Cardiac fibroblast (primary cell): Measurements from ENCODE around the gene DENND2A.

Source experiments
- DNase-seq, 2 donors: peaks; one replicate each; pipeline versions ENCODE4 v3.0.0 to v3.0.0-alpha.2; 2010; ENCODE audit warnings: low read depth in 2 of 2
- H3K4me3 ChIP-seq, 2 donors: replicated peaks in 1 of 2; 1 replicate in 1 of 2; 2 replicates in 1 of 2; pipeline ENCODE4 v1.5.1; 2011; ENCODE audit warnings: low read depth in 2 of 2, low read length in 2 of 2, mild to moderate bottlenecking in 2 of 2, moderate library complexity in 1 of 2
- TF ChIP-seq, protein P1 (sequence below): IDR thresholded peaks from one replicate; pipeline ENCODE4 v1.5.1; 2011; ENCODE audit warnings: low read depth, mild to moderate bottlenecking, low read length, inconsistent platforms

The DENND2A gene

DNA sequence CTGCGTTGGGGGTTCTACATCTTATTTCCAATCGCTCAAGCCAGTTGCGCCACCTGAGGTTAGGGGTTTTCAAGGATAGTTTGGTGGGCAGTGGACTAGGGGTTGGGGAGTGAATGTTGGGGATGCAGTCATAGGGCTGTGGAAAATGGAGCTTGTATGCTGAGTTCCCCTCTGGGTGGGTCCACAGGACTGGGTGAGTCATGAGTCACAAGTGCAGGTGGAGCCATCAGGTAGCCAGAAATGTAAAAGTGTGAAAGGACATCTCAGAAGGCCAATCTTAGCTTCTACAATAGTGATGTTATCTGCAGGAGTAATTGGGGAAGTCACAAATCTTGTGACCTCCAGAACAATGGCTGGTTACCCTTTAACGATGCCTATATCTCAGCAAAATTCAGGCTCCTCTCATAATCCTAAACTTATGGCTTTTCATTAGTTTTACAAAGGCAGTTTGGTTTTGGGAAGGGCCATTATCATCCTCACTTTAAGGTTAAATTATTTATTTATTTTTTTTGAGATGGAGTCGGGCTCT is 143.3 kb downstream of the DENND2A start:
- TF ChIP-seq, protein P1, sequence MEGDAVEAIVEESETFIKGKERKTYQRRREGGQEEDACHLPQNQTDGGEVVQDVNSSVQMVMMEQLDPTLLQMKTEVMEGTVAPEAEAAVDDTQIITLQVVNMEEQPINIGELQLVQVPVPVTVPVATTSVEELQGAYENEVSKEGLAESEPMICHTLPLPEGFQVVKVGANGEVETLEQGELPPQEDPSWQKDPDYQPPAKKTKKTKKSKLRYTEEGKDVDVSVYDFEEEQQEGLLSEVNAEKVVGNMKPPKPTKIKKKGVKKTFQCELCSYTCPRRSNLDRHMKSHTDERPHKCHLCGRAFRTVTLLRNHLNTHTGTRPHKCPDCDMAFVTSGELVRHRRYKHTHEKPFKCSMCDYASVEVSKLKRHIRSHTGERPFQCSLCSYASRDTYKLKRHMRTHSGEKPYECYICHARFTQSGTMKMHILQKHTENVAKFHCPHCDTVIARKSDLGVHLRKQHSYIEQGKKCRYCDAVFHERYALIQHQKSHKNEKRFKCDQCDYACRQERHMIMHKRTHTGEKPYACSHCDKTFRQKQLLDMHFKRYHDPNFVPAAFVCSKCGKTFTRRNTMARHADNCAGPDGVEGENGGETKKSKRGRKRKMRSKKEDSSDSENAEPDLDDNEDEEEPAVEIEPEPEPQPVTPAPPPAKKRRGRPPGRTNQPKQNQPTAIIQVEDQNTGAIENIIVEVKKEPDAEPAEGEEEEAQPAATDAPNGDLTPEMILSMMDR = no peak
- no peak overlapping the region for H3K4me3 ChIP-seq
- no peak for DNase-seq

DNA sequence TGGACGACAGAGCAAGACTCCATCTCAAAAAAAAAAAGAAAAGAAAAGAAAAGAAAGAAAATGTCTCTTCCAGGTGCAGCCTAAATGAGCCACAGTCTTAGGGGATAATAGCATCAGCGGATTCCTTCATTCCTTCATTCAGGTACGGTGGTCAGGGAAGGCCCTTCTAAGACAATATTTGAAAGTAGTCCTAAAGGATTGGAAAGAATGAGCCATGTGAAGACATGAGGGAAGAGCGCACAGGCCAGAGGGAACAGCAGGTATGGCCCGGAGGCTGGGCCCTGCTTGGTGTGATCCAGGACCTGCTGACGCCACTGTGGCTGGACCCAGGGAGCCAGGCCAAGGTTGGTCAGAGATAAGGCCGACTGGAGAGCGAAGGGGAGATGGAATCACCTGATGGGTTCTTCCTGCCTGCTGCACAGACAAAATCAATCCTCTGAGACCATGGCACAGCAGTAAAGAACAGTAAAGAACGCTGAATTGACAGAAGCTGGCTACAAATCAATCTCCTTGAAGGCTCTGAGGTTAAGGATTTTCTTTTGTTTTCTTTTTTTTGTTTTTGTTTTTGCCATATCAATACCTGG is 145.0 kb downstream of the DENND2A start:
- DNase-seq = no peak
- H3K4me3 ChIP-seq = no peak overlapping the region
- TF ChIP-seq, protein P1 = no peak

DNA sequence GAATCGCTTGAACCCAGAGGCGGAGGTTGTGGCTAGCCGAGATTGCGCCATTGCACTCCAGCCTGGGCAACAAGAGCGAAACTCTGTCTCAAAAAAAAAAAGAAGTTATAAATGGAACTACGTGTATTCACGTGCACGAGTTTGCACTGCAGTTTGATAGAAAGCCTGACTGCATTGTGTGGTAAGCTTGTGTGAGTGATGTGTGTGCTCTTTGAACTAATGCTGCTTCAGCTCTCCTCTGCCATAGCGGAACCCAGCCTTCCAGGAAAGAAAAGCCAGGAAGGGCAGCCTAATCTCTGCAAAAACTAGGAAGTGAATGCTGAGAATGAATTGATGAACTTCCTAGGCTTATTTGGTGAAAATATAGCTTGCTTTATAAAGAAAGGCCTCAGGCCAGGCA is 145.7 kb downstream of the DENND2A start:
- TF ChIP-seq, protein P1 = no peak
- DNase-seq = no peak
- H3K4me3 ChIP-seq = no peak overlapping the region

DNA sequence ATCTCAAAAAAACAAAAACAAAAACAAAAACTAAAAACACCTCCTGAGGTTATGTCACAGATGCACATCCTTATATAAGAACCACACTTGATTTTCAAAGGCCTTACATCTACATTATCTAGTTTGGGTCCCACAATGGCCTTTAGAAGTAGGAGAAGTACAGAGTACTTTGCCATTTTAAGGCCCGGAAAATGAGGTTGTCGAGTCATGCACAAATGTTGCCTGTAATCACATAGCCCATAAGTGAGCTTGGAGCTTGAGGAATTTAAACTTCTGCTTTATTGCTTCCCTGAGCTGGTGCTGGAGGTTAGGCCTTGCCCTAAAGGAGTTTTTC is 151.6 kb downstream of the DENND2A start:
- TF ChIP-seq, protein P1 = no peak
- no peak for DNase-seq
- H3K4me3 ChIP-seq = no peak overlapping the region

DNA sequence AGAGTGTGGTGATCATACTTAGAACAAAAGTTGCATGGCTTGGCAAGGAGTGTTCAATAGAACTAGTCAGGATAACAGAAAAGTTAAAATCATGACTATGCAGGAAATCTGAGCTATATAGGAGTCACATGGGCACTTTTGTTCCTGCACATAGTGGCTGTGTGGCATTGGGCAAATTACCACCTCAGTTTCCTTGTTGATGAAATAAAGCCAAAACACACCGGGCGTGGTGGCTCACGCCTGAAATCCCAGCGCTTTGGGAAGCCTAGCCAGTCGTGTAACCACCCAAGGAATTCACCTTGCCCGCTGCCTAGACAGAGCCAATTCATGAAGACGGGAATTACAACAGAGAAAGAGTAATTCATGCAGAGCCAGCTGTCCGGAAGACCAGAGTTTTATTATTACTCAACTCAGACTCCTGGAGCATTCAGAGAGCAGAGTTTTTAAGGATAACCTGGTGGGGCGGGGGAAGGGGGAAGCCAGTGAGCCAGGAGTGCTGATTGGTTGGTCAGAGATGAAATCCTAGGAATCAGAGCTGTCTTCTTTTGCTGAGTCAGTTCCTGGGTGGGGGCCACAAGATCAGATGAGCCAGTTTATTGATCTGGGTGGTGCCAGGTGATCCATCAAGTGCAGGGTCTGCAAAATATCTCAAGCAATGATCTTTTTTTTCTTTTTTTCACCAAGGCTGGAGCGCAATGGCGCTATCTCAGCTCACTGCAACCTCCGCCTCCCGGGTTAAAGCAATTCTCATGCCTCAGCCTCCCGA is 154.9 kb downstream of the DENND2A start:
- no peak for DNase-seq
- H3K4me3 ChIP-seq = no peak overlapping the region
- TF ChIP-seq, protein P1 = no peak

DNA sequence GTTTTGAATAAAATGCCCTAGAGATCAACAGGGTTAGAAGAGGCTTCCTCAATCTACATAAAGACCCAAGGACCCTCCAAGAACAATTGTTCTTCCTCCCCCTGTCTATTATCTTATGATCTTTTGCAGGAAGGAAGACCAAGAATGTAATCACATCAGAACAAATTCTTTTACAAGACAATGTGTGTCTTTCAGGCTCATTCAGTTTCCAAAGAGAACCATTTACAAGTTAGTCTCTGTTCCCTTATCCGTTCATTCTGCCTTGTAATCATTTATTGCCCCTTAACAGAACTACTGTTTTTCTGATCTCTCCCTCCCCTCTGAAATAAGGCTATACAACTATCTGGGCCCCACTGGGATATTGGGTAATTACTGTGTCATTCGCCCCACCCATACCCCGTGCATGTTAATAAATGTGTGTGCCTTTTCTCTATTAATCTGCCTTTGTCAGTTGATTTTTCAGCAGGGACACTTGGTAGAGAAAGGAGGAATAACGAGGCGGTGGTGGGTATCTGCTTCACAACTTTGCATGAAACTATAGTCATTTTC is 155.6 kb downstream of the DENND2A start:
- TF ChIP-seq, protein P1 = no peak
- no peak for DNase-seq
- H3K4me3 ChIP-seq = no peak overlapping the region
